Measurements from ENCODE around the gene PTH2. TPM values are rescaled to one million over a fixed set of nuclear protein-coding genes. Genes with fewer than 3 reads are reported as not detected.

PTH2 gene
- total RNA-seq, 4 donors from 2014 or later = not detected

- Histone ChIP-seq H3K9me3 (no peaks in the 10 kb centered on the region), H3K4me1 (peaks cover 0 to 23% of the 10 kb centered on the region in 2 donors), H3K27me3 (peaks cover 12% of the 10 kb centered on the region), H3K4me3 (replicated peaks in 1 of 3) (no peak overlapping the region), H3K27ac (no peak overlapping the region), H3K36me3 (no peaks in the 10 kb centered on the region)
- intact Hi-C loops (cut with DNase I) = no loop called here
- TF ChIP-seq CTCF (IDR thresholded peaks at IDR 0.05) = no peak
- no peak for TF ChIP-seq POLR2A (IDR thresholded peaks at IDR 0.05)
- DNase-seq = no peak
- WGBS, 2 donors = 86 to 92% methylated on average over 5 of the region's 5 CpGs
Measured at GRCh38 chr19:49418511-49418910, 4.7 kb downstream of the PTH2 start.

- no peak overlapping the region for H3K4me3 ChIP-seq (replicated peaks in 1 of 3)
- no peak for DNase-seq
- intact Hi-C loops (cut with DNase I) = no loop called here
- H3K9me3 ChIP-seq = no peaks in the 10 kb centered on the region
- no peaks in the 10 kb centered on the region for H3K36me3 ChIP-seq
- peaks cover 0 to 12% of the 10 kb centered on the region in 2 donors for H3K4me1 ChIP-seq
- 37 to 50% methylated on average over 5 of the region's 7 CpGs for WGBS, 2 donors
- no peak for TF ChIP-seq CTCF (IDR thresholded peaks at IDR 0.05)
- TF ChIP-seq POLR2A (IDR thresholded peaks at IDR 0.05) = no peak
- no peaks in the 10 kb centered on the region for H3K27me3 ChIP-seq
- no peak overlapping the region for H3K27ac ChIP-seq
Measured at GRCh38 chr19:49417088-49417487, 6.2 kb downstream of the PTH2 start.

DNA sequence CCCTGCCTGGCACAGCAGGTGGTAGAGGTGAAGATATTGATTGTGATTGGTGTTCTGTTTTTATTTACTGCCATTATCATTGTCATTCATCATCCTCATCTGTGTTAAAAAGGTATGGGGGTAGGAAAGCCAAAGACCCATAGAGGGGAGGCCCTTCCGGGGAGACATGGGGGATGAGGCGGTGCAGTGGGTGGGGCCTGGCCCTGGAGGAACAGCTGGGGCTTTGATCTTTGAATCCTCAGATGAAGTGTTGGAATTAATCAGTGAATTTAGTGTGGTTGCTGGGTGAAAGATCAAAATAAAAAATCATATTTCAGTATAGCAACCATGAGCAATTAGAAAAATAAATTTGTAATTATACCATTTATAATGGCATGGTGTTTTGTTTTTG is 7.4 kb downstream of the PTH2 start:
- Histone ChIP-seq H3K36me3 (no peaks in the 10 kb centered on the region), H3K9me3 (no peaks in the 10 kb centered on the region), H3K27me3 (no peaks in the 10 kb centered on the region), H3K27ac (no peak overlapping the region), H3K4me3 (replicated peaks in 1 of 3) (no peak overlapping the region), H3K4me1 (peaks cover 0 to 6% of the 10 kb centered on the region in 2 donors)
- TF ChIP-seq CTCF (IDR thresholded peaks at IDR 0.05) (no peak), POLR2A (IDR thresholded peaks at IDR 0.05) (no peak)
- 85 to 88% methylated on average over 2 of the region's 2 CpGs for WGBS, 2 donors
- DNase-seq = no peak
- intact Hi-C loops (cut with DNase I) = no loop called here

GRCh38 chr19:49415102-49415809 is 8.0 kb downstream of the PTH2 start:
- no peak for DNase-seq
- no peak for TF ChIP-seq POLR2A (IDR thresholded peaks at IDR 0.05)
- TF ChIP-seq CTCF (IDR thresholded peaks at IDR 0.05) = no peak
- intact Hi-C loops (cut with DNase I) = no loop called here
- Histone ChIP-seq H3K9me3 (no peaks in the 10 kb centered on the region), H3K27ac (no peak overlapping the region), H3K36me3 (no peaks in the 10 kb centered on the region), H3K4me3 (replicated peaks in 1 of 3) (no peak overlapping the region), H3K4me1 (peaks cover 0 to under 1% of the 10 kb centered on the region in 2 donors), H3K27me3 (no peaks in the 10 kb centered on the region)
- 58 to 66% methylated on average over 7 to 13 of the region's 15 CpGs for WGBS, 2 donors

GRCh38 chr19:49414256-49414655 is 9.0 kb downstream of the PTH2 start:
- no peak overlapping the region for H3K4me3 ChIP-seq (replicated peaks in 1 of 3)
- no peak overlapping the region for H3K27ac ChIP-seq
- H3K36me3 ChIP-seq = no peaks in the 10 kb centered on the region
- DNase-seq = no peak
- no peaks in the 10 kb centered on the region for H3K9me3 ChIP-seq
- intact Hi-C loops (cut with DNase I) = no loop called here
- no peaks in the 10 kb centered on the region for H3K27me3 ChIP-seq
- 90 to 94% methylated on average over 3 of the region's 3 CpGs for WGBS, 2 donors
- TF ChIP-seq CTCF (IDR thresholded peaks at IDR 0.05) = no peak
- TF ChIP-seq POLR2A (IDR thresholded peaks at IDR 0.05) = no peak
- peaks cover 0 to 5% of the 10 kb centered on the region in 2 donors for H3K4me1 ChIP-seq

Data from thyroid gland (tissue), 4 donors.